Measurements from ENCODE around the gene HOXC12. TPM values are rescaled to one million over a fixed set of nuclear protein-coding genes. Genes with fewer than 3 reads are reported as not detected.

The HOXC12 gene
- total RNA-seq, 4 donors from 2014 or later: 3.7 to 6.8 (median 4.7) TPM

DNA sequence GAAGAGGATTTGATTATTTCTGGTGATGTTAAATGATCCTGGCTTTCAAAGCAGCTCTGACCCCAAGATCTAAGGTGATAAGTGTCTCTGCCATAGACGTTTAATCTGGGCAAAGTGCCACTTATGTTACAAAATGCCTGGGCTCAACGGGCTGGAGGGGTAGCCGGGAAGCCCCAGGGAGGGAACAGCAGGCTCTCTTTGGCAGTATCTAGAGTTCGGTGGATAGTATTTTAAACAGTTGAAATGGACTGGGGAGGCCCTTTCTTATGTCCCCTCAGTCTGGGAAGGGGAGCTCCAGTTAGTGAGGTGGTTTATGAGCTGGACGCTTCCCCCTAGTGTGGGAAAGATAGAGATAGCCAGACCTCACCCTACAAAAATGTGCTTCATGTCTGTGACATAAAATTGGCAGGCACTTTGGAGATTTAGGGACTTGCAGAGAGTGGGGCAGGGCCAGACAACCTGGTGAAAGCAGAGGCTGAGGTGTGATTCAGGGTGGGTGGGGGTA is 12.8 kb downstream of the HOXC12 start:
- Histone ChIP-seq H3K36me3 (no peaks in the 10 kb centered on the region), H3K4me1 (peaks cover 13% of the 10 kb centered on the region), H3K4me3 (peak overlapping the region; percentile 13), H3K27ac (no peak overlapping the region), H3K9me3 (no peaks in the 10 kb centered on the region), H3K27me3 (peaks cover 84% of the 10 kb centered on the region)
- 30% methylated on average over 5 of the region's 5 CpGs for WGBS
- no peak for DNase-seq (ENCODE audit: low spot score in 2 of 2)
- no peak for TF ChIP-seq POLR2A (IDR thresholded peaks at IDR 0.05)
- no peak for TF ChIP-seq POLR2AphosphoS5 (IDR thresholded peaks at IDR 0.05)
- no peak for TF ChIP-seq EP300 (IDR thresholded peaks at IDR 0.05)
- TF ChIP-seq, protein P1, sequence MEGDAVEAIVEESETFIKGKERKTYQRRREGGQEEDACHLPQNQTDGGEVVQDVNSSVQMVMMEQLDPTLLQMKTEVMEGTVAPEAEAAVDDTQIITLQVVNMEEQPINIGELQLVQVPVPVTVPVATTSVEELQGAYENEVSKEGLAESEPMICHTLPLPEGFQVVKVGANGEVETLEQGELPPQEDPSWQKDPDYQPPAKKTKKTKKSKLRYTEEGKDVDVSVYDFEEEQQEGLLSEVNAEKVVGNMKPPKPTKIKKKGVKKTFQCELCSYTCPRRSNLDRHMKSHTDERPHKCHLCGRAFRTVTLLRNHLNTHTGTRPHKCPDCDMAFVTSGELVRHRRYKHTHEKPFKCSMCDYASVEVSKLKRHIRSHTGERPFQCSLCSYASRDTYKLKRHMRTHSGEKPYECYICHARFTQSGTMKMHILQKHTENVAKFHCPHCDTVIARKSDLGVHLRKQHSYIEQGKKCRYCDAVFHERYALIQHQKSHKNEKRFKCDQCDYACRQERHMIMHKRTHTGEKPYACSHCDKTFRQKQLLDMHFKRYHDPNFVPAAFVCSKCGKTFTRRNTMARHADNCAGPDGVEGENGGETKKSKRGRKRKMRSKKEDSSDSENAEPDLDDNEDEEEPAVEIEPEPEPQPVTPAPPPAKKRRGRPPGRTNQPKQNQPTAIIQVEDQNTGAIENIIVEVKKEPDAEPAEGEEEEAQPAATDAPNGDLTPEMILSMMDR (IDR thresholded peaks at IDR 0.05): no peak

DNA sequence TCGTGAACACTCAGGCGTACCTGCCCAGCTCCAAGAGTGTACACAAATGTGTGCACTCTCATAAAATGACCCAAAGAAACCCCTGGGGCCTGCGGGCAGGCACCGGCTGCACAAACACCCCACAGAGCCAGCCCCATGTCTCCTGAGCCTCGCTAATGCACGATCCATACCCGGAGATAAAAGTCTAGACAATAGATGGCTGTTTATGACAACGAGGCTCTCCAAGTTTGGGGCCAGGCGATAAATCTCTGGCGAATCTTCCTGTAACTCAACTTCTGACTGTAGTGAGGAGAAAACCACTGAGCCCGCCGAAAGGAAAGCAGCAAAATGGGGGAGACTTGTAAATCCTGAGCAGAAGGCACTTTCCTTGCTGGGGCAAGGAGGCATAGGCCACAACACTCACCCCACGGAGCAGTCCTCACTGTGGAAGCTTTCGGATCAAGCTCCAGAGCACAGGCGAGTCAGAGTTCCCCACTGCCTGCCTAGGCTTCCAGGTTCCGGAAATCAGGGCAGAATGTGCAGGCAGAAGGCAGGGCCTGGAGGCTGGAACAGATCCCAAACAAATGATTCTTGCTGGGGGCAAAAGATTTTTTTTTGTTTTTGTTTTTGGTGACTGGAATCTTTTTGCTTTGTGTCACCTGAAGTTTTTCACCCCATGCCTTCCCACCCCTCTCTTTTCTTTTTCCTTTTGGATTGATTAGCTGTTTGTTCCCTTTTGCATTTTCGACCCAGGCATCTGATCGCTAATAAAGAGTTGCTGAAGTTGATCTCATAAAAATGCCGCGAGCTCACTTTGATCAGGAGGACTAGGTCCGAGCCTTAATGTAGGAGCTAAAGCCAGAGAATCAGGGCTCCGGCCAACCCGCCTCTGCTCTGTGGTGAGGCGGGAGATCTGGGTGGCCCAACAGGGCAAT is 13.8 kb downstream of the HOXC12 start:
- H3K27me3 ChIP-seq: peaks cover 82% of the 10 kb centered on the region
- 43% methylated on average over 24 of the region's 24 CpGs for WGBS
- no peaks in the 10 kb centered on the region for H3K36me3 ChIP-seq
- TF ChIP-seq POLR2A (IDR thresholded peaks at IDR 0.05): no peak
- no peak for TF ChIP-seq POLR2AphosphoS5 (IDR thresholded peaks at IDR 0.05)
- TF ChIP-seq EP300 (IDR thresholded peaks at IDR 0.05): no peak
- TF ChIP-seq, protein P1 (IDR thresholded peaks at IDR 0.05): no peak
- H3K4me3 ChIP-seq: peak overlapping the region; percentile 13
- no peak overlapping the region for H3K27ac ChIP-seq
- DNase-seq (ENCODE audit: low spot score in 2 of 2): no peak
- H3K4me1 ChIP-seq: peaks cover 23% of the 10 kb centered on the region
- H3K9me3 ChIP-seq: no peaks in the 10 kb centered on the region

DNA sequence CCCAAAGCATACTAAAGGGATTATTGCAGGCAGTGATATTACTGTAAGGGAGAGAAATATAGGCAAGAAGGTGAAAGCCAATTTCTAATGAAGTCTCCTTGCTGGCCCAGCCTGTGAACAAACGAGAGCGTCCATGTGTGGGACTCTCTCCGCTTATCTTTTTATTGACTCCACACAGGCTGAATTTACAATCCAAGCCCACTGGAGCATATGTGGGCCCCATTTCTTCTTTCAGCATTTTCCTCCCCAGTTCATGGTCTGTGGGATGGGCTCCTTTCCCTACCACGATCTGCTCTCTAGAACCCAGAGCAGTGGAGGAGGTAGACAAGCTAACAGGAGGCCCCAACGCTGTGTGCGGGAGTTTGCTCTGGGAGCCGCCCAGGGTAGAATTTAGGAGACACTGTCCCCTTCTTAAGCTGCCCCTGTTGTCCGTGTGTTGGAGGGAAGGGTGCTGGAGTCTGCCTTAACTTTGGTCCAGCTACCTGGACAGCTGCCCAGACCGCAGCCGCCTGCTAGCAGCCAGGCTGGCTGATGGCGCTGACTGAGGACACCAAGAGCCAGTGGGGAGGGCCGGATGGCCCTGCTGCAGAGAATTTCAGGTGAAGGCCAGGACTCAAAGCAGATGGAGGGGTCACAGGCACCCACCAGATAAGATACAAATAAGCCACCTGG is 15.0 kb downstream of the HOXC12 start:
- TF ChIP-seq, protein P1 (IDR thresholded peaks at IDR 0.05): no peak
- TF ChIP-seq POLR2AphosphoS5 (IDR thresholded peaks at IDR 0.05) (no peak), EP300 (IDR thresholded peaks at IDR 0.05) (no peak), POLR2A (IDR thresholded peaks at IDR 0.05) (no peak)
- Histone ChIP-seq H3K4me3 (no peak overlapping the region), H3K27me3 (peaks cover 82% of the 10 kb centered on the region), H3K36me3 (no peaks in the 10 kb centered on the region), H3K4me1 (peaks cover 33% of the 10 kb centered on the region), H3K9me3 (no peaks in the 10 kb centered on the region), H3K27ac (no peak overlapping the region)
- DNase-seq (ENCODE audit: low spot score in 2 of 2): no peak
- WGBS: 73% methylated on average over 8 of the region's 12 CpGs

DNA sequence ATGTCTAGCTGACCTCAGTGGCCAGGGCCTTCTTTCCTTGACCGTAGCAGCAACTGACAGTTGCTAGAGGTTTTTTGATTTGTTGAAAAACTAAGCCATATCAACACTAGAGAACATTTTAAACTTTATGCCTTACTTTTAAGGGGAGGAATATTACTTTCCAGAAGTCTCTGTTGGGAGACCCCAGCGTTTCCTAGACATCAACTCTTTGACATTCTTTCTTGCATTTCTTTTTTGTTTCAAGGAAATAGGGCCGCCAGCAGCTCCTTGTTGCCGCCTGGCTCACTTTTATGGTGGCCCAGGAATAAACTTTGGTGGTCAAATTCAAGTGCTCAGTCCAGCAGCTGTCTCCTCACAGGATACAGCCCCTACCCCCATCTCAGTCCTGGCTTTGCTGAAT is 15.7 kb downstream of the HOXC12 start:
- TF ChIP-seq EP300 (IDR thresholded peaks at IDR 0.05) (no peak), POLR2AphosphoS5 (IDR thresholded peaks at IDR 0.05) (no peak)
- 72% methylated on average over 4 of the region's 4 CpGs for WGBS
- no peak for DNase-seq (ENCODE audit: low spot score in 2 of 2)
- Histone ChIP-seq H3K36me3 (no peaks in the 10 kb centered on the region), H3K4me3 (no peak overlapping the region), H3K9me3 (no peaks in the 10 kb centered on the region), H3K4me1 (peaks cover 41% of the 10 kb centered on the region), H3K27me3 (peaks cover 82% of the 10 kb centered on the region), H3K27ac (no peak overlapping the region)

DNA sequence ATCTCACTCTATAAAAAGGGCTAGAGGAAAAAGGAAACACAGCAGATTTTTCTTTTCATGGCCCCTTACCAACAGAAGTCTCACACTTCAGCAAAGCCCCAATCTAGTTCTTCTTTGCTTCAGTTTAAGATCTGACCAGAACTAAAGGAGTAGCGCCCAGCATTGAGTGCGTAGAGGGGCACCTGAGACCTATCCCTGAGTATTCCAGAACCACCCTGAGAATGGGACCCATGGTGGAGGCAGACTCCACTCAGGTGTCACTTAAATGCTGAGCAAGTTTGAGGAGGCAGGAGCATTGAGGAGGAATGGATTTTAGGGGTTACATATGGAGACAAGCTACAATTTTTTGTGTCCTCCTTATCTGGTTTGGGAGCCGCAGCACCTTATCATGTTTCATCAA is 16.4 kb downstream of the HOXC12 start:
- Histone ChIP-seq H3K36me3 (no peaks in the 10 kb centered on the region), H3K4me3 (no peak overlapping the region), H3K4me1 (peaks cover 40% of the 10 kb centered on the region), H3K27me3 (peaks cover 82% of the 10 kb centered on the region), H3K9me3 (no peaks in the 10 kb centered on the region), H3K27ac (no peak overlapping the region)
- 86% methylated on average over 3 of the region's 3 CpGs for WGBS
- DNase-seq (ENCODE audit: low spot score in 2 of 2): no peak
- TF ChIP-seq POLR2A (IDR thresholded peaks at IDR 0.05) (no peak), POLR2AphosphoS5 (IDR thresholded peaks at IDR 0.05) (no peak), EP300 (IDR thresholded peaks at IDR 0.05) (no peak)
- TF ChIP-seq, protein P1 (IDR thresholded peaks at IDR 0.05): no peak

All from suprapubic skin (tissue), 4 donors.